ENCODE data around the gene EIF3I.
"Not testable (repeated sequence)": the region's sequence is repeated elsewhere in the genome, so short reads cannot be mapped to it uniquely, and the experiment has no call there.

The EIF3I gene

GRCh38 chr1:32232558-32233304 is 10.5 kb downstream of the EIF3I start:
- no peak for DNase-seq

- no peak for DNase-seq
These were observed 12.6 kb downstream of the EIF3I start for GRCh38 chr1:32234792-32235191.

- no peak for DNase-seq
These were observed 17.1 kb downstream of the EIF3I start for GRCh38 chr1:32239337-32239736.

- peak in 1 of 2 experiments; percentile 79 for DNase-seq
These were observed 17.6 kb downstream of the EIF3I start for GRCh38 chr1:32239790-32240139.

- DNase-seq = peak; percentile 86 to 91
These were observed 18.1 kb downstream of the EIF3I start for GRCh38 chr1:32240140-32240951.

- DNase-seq = peak; percentile 61 to 78
These were observed 19.0 kb downstream of the EIF3I start for GRCh38 chr1:32241001-32241763.

- DNase-seq = no peak
These were observed 20.2 kb downstream of the EIF3I start for GRCh38 chr1:32242341-32242851.

- DNase-seq = no peak
These were observed 24.7 kb downstream of the EIF3I start, which contains the start of gene FAM167B for GRCh38 chr1:32246888-32247273. FAM167B (plus strand) TSS chr1:32247222; CDS start chr1:32247422, 200 bp downstream.

GRCh38 chr1:32247452-32247851 is 25.2 kb downstream of the EIF3I start:
- DNase-seq = no peak

- peak; percentile 44 to 76 for DNase-seq
These were observed 26.0 kb downstream of the EIF3I start for GRCh38 chr1:32247983-32248889.

GRCh38 chr1:32249831-32250525 is 27.8 kb downstream of the EIF3I start:
- no peak for DNase-seq

GRCh38 chr1:32250893-32251716 is 28.9 kb downstream of the EIF3I start, which contains the start of gene LCK:
LCK (plus strand) TSS chr1:32251265; CDS start chr1:32274330, 23,065 bp downstream.
- no peak for DNase-seq

GRCh38 chr1:32255072-32256071 is 33.2 kb downstream of the EIF3I start:
- DNase-seq = no peak

- DNase-seq = no peak
These were observed 34.4 kb downstream of the EIF3I start for GRCh38 chr1:32256473-32257226.

GRCh38 chr1:32257227-32257508 is 35.0 kb downstream of the EIF3I start:
- DNase-seq = no peak

GRCh38 chr1:32263236-32263593 is 41.0 kb downstream of the EIF3I start:
- DNase-seq = not testable (repeated sequence)

- DNase-seq = no peak
These were observed 41.5 kb downstream of the EIF3I start for GRCh38 chr1:32263744-32264143.

- no peak for DNase-seq
These were observed 43.6 kb downstream of the EIF3I start for GRCh38 chr1:32265846-32266245.

Data from NCI-H187 (cell line).